ENCODE measurements around the gene SH3BP5.

The SH3BP5 gene

DNA sequence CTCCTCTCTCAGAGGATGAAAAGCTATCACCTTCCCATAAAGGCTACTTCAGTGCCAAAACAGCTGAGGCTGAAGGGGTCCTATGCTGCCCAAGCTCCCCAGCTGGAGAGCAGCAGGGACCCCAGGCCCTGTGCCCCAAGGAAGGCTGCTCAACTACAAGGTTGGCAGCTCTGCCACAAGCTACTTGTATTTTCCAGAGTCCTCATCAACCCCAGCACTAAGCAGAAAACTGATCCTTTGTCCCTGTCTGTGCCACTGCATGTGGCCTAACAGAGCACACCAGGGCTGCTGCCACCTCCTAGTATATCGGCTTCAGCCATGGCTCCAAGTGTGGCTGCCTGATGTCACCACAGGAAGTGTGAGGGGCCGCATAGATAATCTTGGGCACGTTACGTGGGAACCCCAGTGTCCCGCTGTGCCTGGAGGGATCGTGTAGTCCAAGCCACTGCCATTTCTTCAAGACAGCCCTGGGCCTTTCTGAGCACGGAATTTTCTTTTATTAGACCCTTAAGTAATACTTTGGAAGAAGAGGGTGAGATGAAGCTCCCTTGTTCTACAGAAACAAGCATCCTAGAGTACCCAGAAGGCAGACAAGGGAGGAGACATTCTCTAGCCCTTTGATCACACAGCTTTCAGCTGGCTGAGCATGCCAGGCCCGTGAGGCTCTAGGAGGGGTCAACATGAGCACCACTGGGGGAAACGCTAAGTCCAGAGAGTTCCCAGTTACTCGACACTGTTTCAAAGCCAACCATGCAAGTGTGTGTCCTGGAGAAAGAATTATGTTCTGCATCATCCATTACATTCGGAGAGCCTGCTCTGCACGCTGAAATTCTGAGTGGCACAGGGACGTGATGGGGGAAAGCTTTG lies 65.6 kb downstream of the SH3BP5 start:
- H3K79me2 ChIP-seq (ENCODE audit: control insufficient read depth, insufficient read depth, low read length, unreplicated experiment) = no peaks in the 10 kb centered on the region
- no peak overlapping the region for H3K4me3 ChIP-seq (ENCODE audit: low read depth, low read length)
- H3K27ac ChIP-seq (ENCODE audit: low read depth, low read length) = no peak overlapping the region
- no peaks in the 10 kb centered on the region for H3K36me3 ChIP-seq (ENCODE audit: insufficient read depth, low read length)
- no peaks in the 10 kb centered on the region for H3K27me3 ChIP-seq (ENCODE audit: insufficient read depth, low read length)
- peaks cover 23% of the 10 kb centered on the region for H3K4me1 ChIP-seq (ENCODE audit: control insufficient read depth, insufficient read depth, low read length, unreplicated experiment)
- no peak overlapping the region for H2AFZ ChIP-seq (ENCODE audit: low read length, unreplicated experiment)

DNA sequence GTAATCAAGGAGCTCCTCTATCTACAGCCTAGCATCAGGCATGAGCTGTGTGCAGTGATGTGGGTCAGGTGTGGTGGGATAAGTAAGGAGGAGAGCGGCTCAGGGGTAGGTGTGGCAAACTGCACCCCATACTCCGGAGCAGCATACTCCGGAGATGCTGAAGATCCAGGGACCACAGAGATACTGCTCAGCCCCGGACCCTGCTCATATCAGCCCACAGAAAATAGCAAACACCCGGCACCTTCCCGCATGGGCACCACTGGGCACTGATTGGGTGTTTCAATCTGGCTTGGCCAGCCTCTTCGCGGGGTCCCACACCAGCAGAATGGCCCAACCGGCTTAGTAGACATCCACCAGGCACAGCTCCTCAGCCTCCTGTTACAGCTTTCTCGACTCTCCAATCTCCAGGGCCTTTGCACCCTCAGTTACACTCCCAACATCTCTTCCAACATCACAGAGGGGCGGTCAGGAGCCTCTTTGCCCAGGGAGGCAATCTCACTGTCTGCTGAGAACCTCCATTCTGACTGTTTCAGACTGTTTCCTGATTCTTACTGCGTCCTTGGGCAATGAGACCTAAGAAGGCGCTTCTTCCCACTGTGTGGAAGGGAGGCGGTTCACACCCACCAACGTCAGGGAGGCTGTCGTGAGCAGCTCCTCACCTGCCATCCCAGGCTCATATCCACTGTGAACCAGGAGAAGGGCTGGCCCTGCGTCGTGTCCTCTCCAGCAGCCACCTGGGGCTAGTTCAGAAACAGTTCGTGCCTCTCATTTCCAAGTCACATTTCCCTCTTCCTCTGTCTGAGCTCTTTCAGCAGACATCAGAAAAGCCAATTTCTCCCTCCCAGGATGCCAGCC lies 66.5 kb downstream of the SH3BP5 start:
- H3K79me2 ChIP-seq (ENCODE audit: control insufficient read depth, insufficient read depth, low read length, unreplicated experiment) = no peaks in the 10 kb centered on the region
- H2AFZ ChIP-seq (ENCODE audit: low read length, unreplicated experiment) = no peak overlapping the region
- H3K4me1 ChIP-seq (ENCODE audit: control insufficient read depth, insufficient read depth, low read length, unreplicated experiment) = peaks cover 23% of the 10 kb centered on the region
- no peaks in the 10 kb centered on the region for H3K36me3 ChIP-seq (ENCODE audit: insufficient read depth, low read length)
- no peak overlapping the region for H3K27ac ChIP-seq (ENCODE audit: low read depth, low read length)
- no peak overlapping the region for H3K4me3 ChIP-seq (ENCODE audit: low read depth, low read length)
- H3K27me3 ChIP-seq (ENCODE audit: insufficient read depth, low read length) = no peaks in the 10 kb centered on the region

- H3K79me2 ChIP-seq (ENCODE audit: control insufficient read depth, insufficient read depth, low read length, unreplicated experiment) = no peaks in the 10 kb centered on the region
- no peaks in the 10 kb centered on the region for H3K27me3 ChIP-seq (ENCODE audit: insufficient read depth, low read length)
- no peak overlapping the region for H2AFZ ChIP-seq (ENCODE audit: low read length, unreplicated experiment)
- no peak overlapping the region for H3K27ac ChIP-seq (ENCODE audit: low read depth, low read length)
- H3K4me1 ChIP-seq (ENCODE audit: control insufficient read depth, insufficient read depth, low read length, unreplicated experiment) = peaks cover 14% of the 10 kb centered on the region
- H3K36me3 ChIP-seq (ENCODE audit: insufficient read depth, low read length) = 0 out of 2 replicates have a peak, but pooled peaks cover 8% of the 10 kb centered on the region
- no peak overlapping the region for H3K4me3 ChIP-seq (ENCODE audit: low read depth, low read length)
Observed at GRCh38 chr3:15264486-15264885, 67.9 kb downstream of the SH3BP5 start.

GRCh38 chr3:15263926-15264325 lies 68.5 kb downstream of the SH3BP5 start:
- Histone ChIP-seq H3K27me3 (ENCODE audit: insufficient read depth, low read length) (no peaks in the 10 kb centered on the region), H3K4me3 (ENCODE audit: low read depth, low read length) (no peak overlapping the region), H3K27ac (ENCODE audit: low read depth, low read length) (no peak overlapping the region), H3K36me3 (ENCODE audit: insufficient read depth, low read length) (0 out of 2 replicates have a peak, but pooled peaks cover 8% of the 10 kb centered on the region), H2AFZ (ENCODE audit: low read length, unreplicated experiment) (no peak overlapping the region), H3K79me2 (ENCODE audit: control insufficient read depth, insufficient read depth, low read length, unreplicated experiment) (no peaks in the 10 kb centered on the region), H3K4me1 (ENCODE audit: control insufficient read depth, insufficient read depth, low read length, unreplicated experiment) (peaks cover 9% of the 10 kb centered on the region)

- Histone ChIP-seq H3K27me3 (ENCODE audit: insufficient read depth, low read length) (no peaks in the 10 kb centered on the region), H3K4me3 (ENCODE audit: low read depth, low read length) (no peak overlapping the region), H3K27ac (ENCODE audit: low read depth, low read length) (no peak overlapping the region), H2AFZ (ENCODE audit: low read length, unreplicated experiment) (no peak overlapping the region), H3K79me2 (ENCODE audit: control insufficient read depth, insufficient read depth, low read length, unreplicated experiment) (no peaks in the 10 kb centered on the region), H3K4me1 (ENCODE audit: control insufficient read depth, insufficient read depth, low read length, unreplicated experiment) (peaks cover 1% of the 10 kb centered on the region), H3K36me3 (ENCODE audit: insufficient read depth, low read length) (peaks cover 15% of the 10 kb centered on the region; the same call in 1 of the 2 replicates)
Observed at GRCh38 chr3:15263120-15263519, 69.3 kb downstream of the SH3BP5 start.

DNA sequence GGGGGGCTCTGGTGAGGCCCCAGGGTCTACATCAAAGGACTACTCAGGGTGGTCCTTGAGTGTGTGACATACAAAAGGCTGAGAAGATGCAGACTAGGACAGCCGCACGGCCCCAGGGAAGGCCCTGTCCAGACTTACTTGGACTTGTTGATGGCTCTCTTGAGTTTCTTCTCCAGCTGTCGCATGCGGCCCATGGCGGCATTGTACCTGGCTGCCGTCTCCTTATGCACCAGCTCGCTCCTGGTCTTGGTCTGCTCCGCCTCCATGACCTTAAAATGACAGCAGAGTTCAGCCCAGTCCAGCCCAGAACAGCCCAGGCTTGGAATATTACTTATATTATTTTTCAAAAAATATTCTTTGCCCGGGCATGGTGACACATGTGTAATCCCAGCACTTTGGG lies 70.4 kb downstream of the SH3BP5 start:
- Histone ChIP-seq H3K4me3 (ENCODE audit: low read depth, low read length) (no peak overlapping the region), H3K27ac (ENCODE audit: low read depth, low read length) (no peak overlapping the region), H3K27me3 (ENCODE audit: insufficient read depth, low read length) (no peaks in the 10 kb centered on the region), H3K4me1 (ENCODE audit: control insufficient read depth, insufficient read depth, low read length, unreplicated experiment) (no peaks in the 10 kb centered on the region), H3K36me3 (ENCODE audit: insufficient read depth, low read length) (peaks cover 21% of the 10 kb centered on the region; the same call in 1 of the 2 replicates), H2AFZ (ENCODE audit: low read length, unreplicated experiment) (no peak overlapping the region), H3K79me2 (ENCODE audit: control insufficient read depth, insufficient read depth, low read length, unreplicated experiment) (no peaks in the 10 kb centered on the region)

DNA sequence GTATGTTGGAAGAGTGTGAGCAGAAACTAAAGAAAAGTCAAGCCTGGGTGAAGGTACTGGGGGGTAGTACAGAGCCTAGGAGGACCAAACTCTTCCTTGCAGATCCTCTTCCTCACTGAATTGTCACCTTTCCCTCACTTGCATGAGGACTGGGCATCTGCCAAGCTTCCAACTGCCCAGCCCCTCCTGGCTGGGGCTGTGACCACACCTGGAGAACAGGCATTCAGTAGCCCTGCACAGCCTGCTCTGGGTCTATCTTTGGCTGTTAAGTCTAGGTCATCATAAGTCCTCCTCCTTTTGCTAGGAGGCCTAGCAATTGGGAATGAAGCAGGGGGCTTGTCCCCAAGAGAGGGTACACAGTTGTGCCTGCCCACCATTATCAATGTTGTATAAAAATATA lies 71.1 kb downstream of the SH3BP5 start:
- H3K27ac ChIP-seq (ENCODE audit: low read depth, low read length) = no peak overlapping the region
- H3K4me3 ChIP-seq (ENCODE audit: low read depth, low read length) = no peak overlapping the region
- H3K36me3 ChIP-seq (ENCODE audit: insufficient read depth, low read length) = peaks cover 25% of the 10 kb centered on the region; the same call in 1 of the 2 replicates
- no peaks in the 10 kb centered on the region for H3K27me3 ChIP-seq (ENCODE audit: insufficient read depth, low read length)
- H3K79me2 ChIP-seq (ENCODE audit: control insufficient read depth, insufficient read depth, low read length, unreplicated experiment) = no peaks in the 10 kb centered on the region
- H3K4me1 ChIP-seq (ENCODE audit: control insufficient read depth, insufficient read depth, low read length, unreplicated experiment) = no peaks in the 10 kb centered on the region
- no peak overlapping the region for H2AFZ ChIP-seq (ENCODE audit: low read length, unreplicated experiment)

DNA sequence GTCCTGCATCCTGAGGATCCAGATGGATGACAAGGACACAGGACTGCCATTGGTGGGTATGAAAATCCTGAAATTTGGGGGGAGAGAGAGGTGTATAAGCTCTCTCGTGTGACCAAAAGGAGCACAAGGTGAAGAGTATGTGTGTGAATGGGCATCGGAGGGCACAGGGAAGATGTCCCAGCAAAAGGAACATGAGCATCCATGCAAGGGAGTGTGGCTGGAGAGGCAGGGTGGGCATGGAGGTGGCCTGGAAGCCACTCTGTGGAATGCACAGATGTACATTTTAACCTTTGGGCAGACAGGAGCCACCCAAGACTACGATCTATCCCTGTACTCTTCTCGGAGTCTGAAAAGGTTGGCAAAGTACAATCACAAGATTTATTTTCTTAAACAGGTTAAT lies 71.9 kb downstream of the SH3BP5 start:
- Histone ChIP-seq H3K4me3 (ENCODE audit: low read depth, low read length) (no peak overlapping the region), H3K4me1 (ENCODE audit: control insufficient read depth, insufficient read depth, low read length, unreplicated experiment) (no peaks in the 10 kb centered on the region), H3K79me2 (ENCODE audit: control insufficient read depth, insufficient read depth, low read length, unreplicated experiment) (no peaks in the 10 kb centered on the region), H3K27ac (ENCODE audit: low read depth, low read length) (no peak overlapping the region), H3K27me3 (ENCODE audit: insufficient read depth, low read length) (no peaks in the 10 kb centered on the region), H3K36me3 (ENCODE audit: insufficient read depth, low read length) (peaks cover 26% of the 10 kb centered on the region; the same call in 1 of the 2 replicates), H2AFZ (ENCODE audit: low read length, unreplicated experiment) (no peak overlapping the region)

- Histone ChIP-seq H3K4me1 (ENCODE audit: control insufficient read depth, insufficient read depth, low read length, unreplicated experiment) (no peaks in the 10 kb centered on the region), H3K27me3 (ENCODE audit: insufficient read depth, low read length) (no peaks in the 10 kb centered on the region), H3K79me2 (ENCODE audit: control insufficient read depth, insufficient read depth, low read length, unreplicated experiment) (no peaks in the 10 kb centered on the region), H3K36me3 (ENCODE audit: insufficient read depth, low read length) (peaks cover 26% of the 10 kb centered on the region; the same call in 1 of the 2 replicates), H3K4me3 (ENCODE audit: low read depth, low read length) (no peak overlapping the region), H3K27ac (ENCODE audit: low read depth, low read length) (no peak overlapping the region), H2AFZ (ENCODE audit: low read length, unreplicated experiment) (no peak overlapping the region)
Observed at GRCh38 chr3:15258720-15259119, 73.7 kb downstream of the SH3BP5 start.

- no peaks in the 10 kb centered on the region for H3K27me3 ChIP-seq (ENCODE audit: insufficient read depth, low read length)
- H3K79me2 ChIP-seq (ENCODE audit: control insufficient read depth, insufficient read depth, low read length, unreplicated experiment) = no peaks in the 10 kb centered on the region
- peaks cover 32% of the 10 kb centered on the region; the same call in 1 of the 2 replicates for H3K36me3 ChIP-seq (ENCODE audit: insufficient read depth, low read length)
- no peak overlapping the region for H3K4me3 ChIP-seq (ENCODE audit: low read depth, low read length)
- H2AFZ ChIP-seq (ENCODE audit: low read length, unreplicated experiment) = no peak overlapping the region
- no peak overlapping the region for H3K27ac ChIP-seq (ENCODE audit: low read depth, low read length)
- H3K4me1 ChIP-seq (ENCODE audit: control insufficient read depth, insufficient read depth, low read length, unreplicated experiment) = no peaks in the 10 kb centered on the region
Observed at GRCh38 chr3:15256861-15257341, 75.5 kb downstream of the SH3BP5 start.
